ENCODE measurements around the gene RPS6KL1.
"Not testable (repeated sequence)": the region's sequence is repeated elsewhere in the genome, so short reads cannot be mapped to it uniquely, and the experiment has no call there.

RPS6KL1 gene

GRCh38 chr14:74934476-74935359 lies 11.7 kb upstream of the RPS6KL1 start:
- H3K4me3 ChIP-seq (ENCODE audit: low read depth, low read length), result no peak overlapping the region
- TF ChIP-seq, protein P1, sequence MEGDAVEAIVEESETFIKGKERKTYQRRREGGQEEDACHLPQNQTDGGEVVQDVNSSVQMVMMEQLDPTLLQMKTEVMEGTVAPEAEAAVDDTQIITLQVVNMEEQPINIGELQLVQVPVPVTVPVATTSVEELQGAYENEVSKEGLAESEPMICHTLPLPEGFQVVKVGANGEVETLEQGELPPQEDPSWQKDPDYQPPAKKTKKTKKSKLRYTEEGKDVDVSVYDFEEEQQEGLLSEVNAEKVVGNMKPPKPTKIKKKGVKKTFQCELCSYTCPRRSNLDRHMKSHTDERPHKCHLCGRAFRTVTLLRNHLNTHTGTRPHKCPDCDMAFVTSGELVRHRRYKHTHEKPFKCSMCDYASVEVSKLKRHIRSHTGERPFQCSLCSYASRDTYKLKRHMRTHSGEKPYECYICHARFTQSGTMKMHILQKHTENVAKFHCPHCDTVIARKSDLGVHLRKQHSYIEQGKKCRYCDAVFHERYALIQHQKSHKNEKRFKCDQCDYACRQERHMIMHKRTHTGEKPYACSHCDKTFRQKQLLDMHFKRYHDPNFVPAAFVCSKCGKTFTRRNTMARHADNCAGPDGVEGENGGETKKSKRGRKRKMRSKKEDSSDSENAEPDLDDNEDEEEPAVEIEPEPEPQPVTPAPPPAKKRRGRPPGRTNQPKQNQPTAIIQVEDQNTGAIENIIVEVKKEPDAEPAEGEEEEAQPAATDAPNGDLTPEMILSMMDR (IDR thresholded peaks at IDR 0.05; ENCODE audit: low read depth, low read length), result no peak

GRCh38 chr14:74934041-74934440 lies 11.0 kb upstream of the RPS6KL1 start:
- no peak overlapping the region for H3K4me3 ChIP-seq (ENCODE audit: low read depth, low read length)
- TF ChIP-seq, protein P1 (IDR thresholded peaks at IDR 0.05; ENCODE audit: low read depth, low read length), result no peak

DNA sequence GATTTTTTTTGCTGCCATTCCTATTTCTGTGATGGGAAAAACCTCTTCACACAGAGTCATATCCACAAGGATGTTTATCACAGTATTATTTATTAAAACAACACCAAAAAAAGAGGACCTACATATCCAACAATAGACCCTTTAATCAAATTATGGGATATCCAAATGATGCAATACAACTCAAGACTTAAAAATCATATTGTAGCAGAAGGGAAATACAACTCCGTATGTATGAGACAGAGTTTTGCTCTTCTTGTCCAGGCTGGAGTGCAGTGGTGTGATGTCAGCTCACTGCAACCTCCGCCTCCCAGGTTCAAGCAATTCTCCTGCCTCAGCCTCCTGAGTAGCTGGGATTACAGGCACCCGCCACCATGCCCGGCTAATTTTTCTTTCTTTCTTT lies 9.9 kb upstream of the RPS6KL1 start:
- H3K4me3 ChIP-seq (ENCODE audit: low read depth, low read length), result not testable (repeated sequence)

- TF ChIP-seq, protein P1 (IDR thresholded peaks at IDR 0.05; ENCODE audit: low read depth, low read length), result no peak
- H3K4me3 ChIP-seq (ENCODE audit: low read depth, low read length), result no peak overlapping the region
Observed at GRCh38 chr14:74932401-74932901, 9.4 kb upstream of the RPS6KL1 start.

DNA sequence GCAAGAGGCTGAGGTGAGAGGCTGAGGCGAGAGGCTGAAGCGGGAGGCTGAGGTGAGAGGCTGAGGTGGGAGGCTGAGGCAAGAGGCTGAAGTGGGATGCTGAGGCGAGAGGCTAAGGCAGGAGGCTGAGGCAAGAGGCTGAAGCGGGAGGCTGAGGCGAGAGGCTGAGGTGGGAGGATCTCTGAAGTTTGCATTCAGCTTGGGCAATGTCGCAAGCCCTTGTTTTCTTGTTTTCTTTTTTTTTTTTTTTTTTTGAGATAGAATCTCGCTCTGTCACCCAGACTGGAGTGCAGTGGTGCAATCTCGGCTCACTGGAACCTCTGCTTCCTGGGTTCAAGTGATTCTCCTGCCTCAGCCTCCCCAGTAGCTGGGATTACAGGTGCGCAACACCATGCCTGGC lies 8.7 kb upstream of the RPS6KL1 start:
- not testable (repeated sequence) for H3K4me3 ChIP-seq (ENCODE audit: low read depth, low read length)

DNA sequence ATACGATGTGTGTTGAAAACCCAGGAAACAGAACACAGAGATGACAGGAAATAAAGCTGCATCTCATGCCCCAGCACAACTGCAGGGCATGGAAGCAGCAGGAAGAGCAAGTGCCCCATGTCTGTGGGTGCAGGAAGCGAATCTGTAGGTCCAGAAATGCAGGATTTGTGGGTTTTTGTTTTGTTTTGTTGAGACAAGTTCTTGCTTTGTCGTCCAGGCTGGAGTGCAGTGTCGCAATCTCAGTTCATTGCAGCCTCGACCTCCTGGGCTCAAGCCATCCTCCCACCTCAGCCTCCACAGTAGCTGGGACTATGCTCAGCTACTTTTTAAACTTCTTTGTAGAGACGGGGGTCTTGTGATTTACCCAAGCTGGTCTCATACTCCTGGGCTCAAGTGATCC lies 6.2 kb upstream of the RPS6KL1 start:
- no peak overlapping the region for H3K4me3 ChIP-seq (ENCODE audit: low read depth, low read length)
- TF ChIP-seq, protein P1 (IDR thresholded peaks at IDR 0.05; ENCODE audit: low read depth, low read length), result no peak

DNA sequence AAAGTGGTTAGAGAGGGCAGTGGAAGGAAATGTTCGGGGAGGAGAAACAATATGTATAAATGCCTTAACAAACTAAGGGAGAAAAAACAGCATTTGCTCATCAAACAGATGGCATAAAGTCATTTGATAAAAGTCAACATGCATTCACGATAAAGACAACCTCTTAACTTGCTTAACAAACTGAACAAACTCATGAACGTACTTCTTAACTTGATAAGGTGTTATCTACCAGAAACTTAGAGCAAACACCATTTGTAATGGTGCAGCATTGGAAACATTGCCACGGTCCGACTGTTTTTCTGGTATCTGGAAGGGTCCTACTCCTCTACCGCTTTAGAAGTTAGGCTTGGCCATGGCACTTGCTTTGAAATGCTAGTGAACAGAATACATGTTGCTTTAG lies 4.2 kb upstream of the RPS6KL1 start:
- H3K4me3 ChIP-seq (ENCODE audit: low read depth, low read length), result no peak overlapping the region
- TF ChIP-seq, protein P1 (IDR thresholded peaks at IDR 0.05; ENCODE audit: low read depth, low read length), result no peak

GRCh38 chr14:74924061-74924460 lies 1.0 kb upstream of the RPS6KL1 start:
- H3K4me3 ChIP-seq (ENCODE audit: low read depth, low read length), result no peak overlapping the region
- TF ChIP-seq, protein P1 (IDR thresholded peaks at IDR 0.05; ENCODE audit: low read depth, low read length), result no peak
